H9 (cell line): ENCODE data around the gene TRUB2. TPM values are rescaled to one million over a fixed set of nuclear protein-coding genes. Genes with fewer than 3 reads are reported as not detected.

Experiments
- DNase-seq: peaks from one replicate; pipeline ENCODE4 v3.0.0-alpha.2; 2017
- H2AFZ ChIP-seq: one replicate; pipeline ENCODE4 v1.6.1; 2013; ENCODE audit warnings: mild to moderate bottlenecking, low read length, control low read depth, moderate library complexity
- H2AK5ac ChIP-seq: 2 replicates; pipeline ENCODE4 v1.6.1; 2013; ENCODE audit warnings: low read length, control low read depth, mixed read lengths; ENCODE audit not compliant: insufficient read length
- H2BK120ac ChIP-seq: one replicate; pipeline ENCODE4 v1.6.1; 2013; ENCODE audit warnings: low read depth, mild to moderate bottlenecking, low read length, control low read depth, inconsistent platforms; ENCODE audit not compliant: poor library complexity, severe bottlenecking
- H2BK12ac ChIP-seq: 2 replicates; pipeline ENCODE4 v1.6.1; 2013; ENCODE audit warnings: low read length, control low read depth, mixed read lengths, low read depth; ENCODE audit not compliant: insufficient read length
- H2BK15ac ChIP-seq: 2 replicates; pipeline ENCODE4 v1.6.1; 2013; ENCODE audit warnings: low read depth, low read length, control low read depth
- H2BK20ac ChIP-seq: one replicate; pipeline ENCODE4 v1.6.1; 2013; ENCODE audit warnings: low read depth, mild to moderate bottlenecking, low read length, control low read depth, inconsistent platforms; ENCODE audit not compliant: poor library complexity, severe bottlenecking
- H2BK5ac ChIP-seq: 2 replicates; pipeline ENCODE4 v1.6.1; 2013; ENCODE audit warnings: low read length, control low read depth, mixed read lengths; ENCODE audit not compliant: insufficient read length
- H3K14ac ChIP-seq: 2 replicates; pipeline ENCODE4 v1.6.1; 2013; ENCODE audit warnings: low read length, control low read depth; ENCODE audit not compliant: insufficient read depth
- H3K18ac ChIP-seq: 2 replicates; pipeline ENCODE4 v1.6.1; 2013; ENCODE audit warnings: low read depth, mild to moderate bottlenecking, mixed read lengths, low read length, control low read depth; ENCODE audit not compliant: insufficient read length
- H3K23ac ChIP-seq: 2 replicates; pipeline ENCODE4 v1.6.1; 2013; ENCODE audit warnings: low read length, control low read depth, mixed read lengths, low read depth; ENCODE audit not compliant: insufficient read length
- H3K23me2 ChIP-seq: 2 replicates; pipeline ENCODE4 v1.6.1; 2013; ENCODE audit warnings: low read depth, mild to moderate bottlenecking, mixed read lengths, low read length, control low read depth; ENCODE audit not compliant: insufficient read length, poor library complexity, severe bottlenecking
- H3K27ac ChIP-seq: 2 replicates; pipeline ENCODE4 v1.5.1; 2013; ENCODE audit warnings: low read length, control low read depth, mixed read lengths, low read depth; ENCODE audit not compliant: insufficient read length
- H3K27me3 ChIP-seq: 2 replicates; pipeline ENCODE4 v1.6.1; 2013; ENCODE audit warnings: low read length, control low read depth, inconsistent platforms; ENCODE audit not compliant: insufficient read depth
- H3K4ac ChIP-seq: 2 replicates; pipeline ENCODE4 v1.6.1; 2013; ENCODE audit warnings: low read depth, mild to moderate bottlenecking, control low read depth, inconsistent platforms, low read length, moderate library complexity
- H3K4me1 ChIP-seq: 2 replicates; pipeline ENCODE4 v1.6.1; 2013; ENCODE audit warnings: low read length, control low read depth, inconsistent platforms; ENCODE audit not compliant: insufficient read depth
- H3K4me2 ChIP-seq: 2 replicates; pipeline ENCODE4 v1.6.1; 2013; ENCODE audit warnings: low read length, control low read depth, mixed read lengths; ENCODE audit not compliant: insufficient read length, insufficient read depth
- H3K56ac ChIP-seq: 2 replicates; pipeline ENCODE4 v1.6.1; 2013; ENCODE audit warnings: low read depth, mild to moderate bottlenecking, mixed read lengths, low read length, control low read depth; ENCODE audit not compliant: insufficient read length
- H3K79me1 ChIP-seq: 2 replicates; pipeline ENCODE4 v1.6.1; 2013; ENCODE audit warnings: low read depth, mild to moderate bottlenecking, moderate library complexity, low read length, control low read depth, inconsistent platforms; ENCODE audit not compliant: insufficient read depth, poor library complexity, severe bottlenecking
- H3K79me2 ChIP-seq: 2 replicates; pipeline ENCODE4 v1.6.1; 2013; ENCODE audit warnings: low read length, control low read depth, inconsistent platforms; ENCODE audit not compliant: insufficient read depth
- H3K9ac ChIP-seq: 2 replicates; pipeline ENCODE4 v1.6.1; 2013; ENCODE audit warnings: low read length, control low read depth, mixed read lengths; ENCODE audit not compliant: insufficient read length; ENCODE audit errors: extremely low read depth
- H3K9me3 ChIP-seq: one replicate; pipeline ENCODE4 v1.6.1; 2013; ENCODE audit warnings: low read depth, low read length, inconsistent platforms; ENCODE audit not compliant: control insufficient read depth
- H3T11ph ChIP-seq: one replicate; pipeline ENCODE4 v1.6.1; 2013; ENCODE audit warnings: mild to moderate bottlenecking, low read length, control low read depth, inconsistent platforms
- H4K20me1 ChIP-seq: one replicate; pipeline ENCODE4 v1.6.1; 2013; ENCODE audit not compliant: control insufficient read depth, insufficient read length, insufficient read depth
- H4K5ac ChIP-seq: 2 replicates; pipeline ENCODE4 v1.6.1; 2013; ENCODE audit warnings: low read depth, mild to moderate bottlenecking, mixed read lengths, low read length, control low read depth; ENCODE audit not compliant: insufficient read length
- H4K8ac ChIP-seq: replicated peaks from 2 replicates; pipeline ENCODE4 v1.6.1; 2013; ENCODE audit warnings: low read length, control low read depth, mixed read lengths, low read depth; ENCODE audit not compliant: insufficient read length
- H4K91ac ChIP-seq: 2 replicates; pipeline ENCODE4 v1.6.1; 2013; ENCODE audit warnings: low read depth, mild to moderate bottlenecking, moderate library complexity, mixed read lengths, low read length, control low read depth; ENCODE audit not compliant: insufficient read length
- H3K27ac Mint-ChIP-seq, 3 experiments: 2 replicates in 2 of 3; 3 replicates in 1 of 3; pipeline ENCODE4 v1.8.0; 2020 to 2021; ENCODE audit warnings: mixed read lengths in 3 of 3, mild to moderate bottlenecking in 1 of 3, moderate library complexity in 1 of 3
- H3K27me3 Mint-ChIP-seq: 2 replicates; pipeline ENCODE4 v1.8.0; 2021; ENCODE audit warnings: low read depth, mild to moderate bottlenecking, moderate library complexity, mixed read lengths
- H3K36me3 Mint-ChIP-seq, 3 experiments: 2 replicates in 2 of 3; 3 replicates in 1 of 3; pipeline ENCODE4 v1.8.0; 2020 to 2021; ENCODE audit warnings: low read depth in 3 of 3, mixed read lengths in 3 of 3; ENCODE audit not compliant: insufficient read depth in 1 of 3
- H3K4me1 Mint-ChIP-seq, 2 experiments: 2 replicates each; pipeline ENCODE4 v1.8.0; 2020; ENCODE audit warnings: mixed read lengths in 2 of 2
- H3K4me3 Mint-ChIP-seq, 2 experiments: 2 replicates in 1 of 2; 3 replicates in 1 of 2; pipeline ENCODE4 v1.8.0; 2020 to 2021; ENCODE audit warnings: mild to moderate bottlenecking in 2 of 2, mixed read lengths in 2 of 2, moderate library complexity in 1 of 2
- H3K9me3 Mint-ChIP-seq, 2 experiments: 2 replicates in 1 of 2; 3 replicates in 1 of 2; pipeline ENCODE4 v1.8.0; 2020; ENCODE audit warnings: mild to moderate bottlenecking in 2 of 2, mixed read lengths in 2 of 2, moderate library complexity in 1 of 2
- whole genome bisulfite sequencing: extraction: QIAGEN DNeasy Blood & Tissue Kit; methylation state at CpG from one replicate; pipeline ENCODE4 v1.1.7; 2013; ENCODE audit warnings: missing lambda C conversion rate, low lambda C conversion rate, mixed read lengths; ENCODE audit not compliant: insufficient read length; ENCODE audit errors: extremely low coverage; 5-methylcytosine and 5-hydroxymethylcytosine counted together
- total RNA-seq: library from RNA; stranded (reverse); gene quantifications from 2 replicates; pipeline ENCODE4 v1.2.1, GENCODE V29; 2021
- TF ChIP-seq, protein P1 (sequence below): fragments of 200-600 bp; sonication (generic); conservative IDR thresholded peaks from 3 replicates; pipeline ENCODE4 v1.8.0; 2021; ENCODE audit warnings: antibody characterized with exemption, mild to moderate bottlenecking

Gene TRUB2
- total RNA-seq, 1 experiment from 2014 or later = 38.3 TPM

DNA sequence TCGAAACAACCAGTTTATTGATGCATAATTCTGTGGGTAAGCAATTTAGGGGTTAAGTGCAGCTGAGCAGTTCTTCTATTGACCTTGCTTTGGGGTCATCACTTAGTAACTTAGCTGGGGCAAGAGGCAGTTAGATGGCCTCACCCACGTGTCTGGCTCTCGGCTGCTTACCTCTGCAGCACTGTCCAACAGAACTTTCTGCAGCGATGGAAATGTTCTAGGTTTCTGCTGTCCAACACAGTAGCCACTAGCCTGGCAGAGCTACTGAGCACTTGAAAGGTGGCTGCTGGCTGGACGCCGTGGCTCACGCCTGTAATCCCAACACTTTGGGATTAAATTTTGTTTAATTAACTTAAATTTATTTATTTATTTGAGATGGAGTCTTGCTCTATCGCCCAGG, 35.8 kb upstream of the TRUB2 start:
- no peak overlapping the region for H2BK12ac ChIP-seq
- no peak overlapping the region for H3T11ph ChIP-seq
- H3K79me1 ChIP-seq = no peaks in the 10 kb centered on the region
- Mint-ChIP-seq H3K4me3 (no peak overlapping the region), H3K27me3 (peaks cover 30% of the 10 kb centered on the region), H3K4me1 (peaks cover 0 to 7% of the 10 kb centered on the region in 2 experiments; a peak in 2 of 4 replicates), H3K9me3 (no peaks in the 10 kb centered on the region; a peak in 1 of 5 replicates), H3K27ac (no peak overlapping the region), H3K36me3 (peaks cover 4 to 14% (median 6%) of the 10 kb centered on the region in 3 experiments; a peak in 6 of 7 replicates)
- H3K14ac ChIP-seq = no peak overlapping the region
- TF ChIP-seq, protein P1, sequence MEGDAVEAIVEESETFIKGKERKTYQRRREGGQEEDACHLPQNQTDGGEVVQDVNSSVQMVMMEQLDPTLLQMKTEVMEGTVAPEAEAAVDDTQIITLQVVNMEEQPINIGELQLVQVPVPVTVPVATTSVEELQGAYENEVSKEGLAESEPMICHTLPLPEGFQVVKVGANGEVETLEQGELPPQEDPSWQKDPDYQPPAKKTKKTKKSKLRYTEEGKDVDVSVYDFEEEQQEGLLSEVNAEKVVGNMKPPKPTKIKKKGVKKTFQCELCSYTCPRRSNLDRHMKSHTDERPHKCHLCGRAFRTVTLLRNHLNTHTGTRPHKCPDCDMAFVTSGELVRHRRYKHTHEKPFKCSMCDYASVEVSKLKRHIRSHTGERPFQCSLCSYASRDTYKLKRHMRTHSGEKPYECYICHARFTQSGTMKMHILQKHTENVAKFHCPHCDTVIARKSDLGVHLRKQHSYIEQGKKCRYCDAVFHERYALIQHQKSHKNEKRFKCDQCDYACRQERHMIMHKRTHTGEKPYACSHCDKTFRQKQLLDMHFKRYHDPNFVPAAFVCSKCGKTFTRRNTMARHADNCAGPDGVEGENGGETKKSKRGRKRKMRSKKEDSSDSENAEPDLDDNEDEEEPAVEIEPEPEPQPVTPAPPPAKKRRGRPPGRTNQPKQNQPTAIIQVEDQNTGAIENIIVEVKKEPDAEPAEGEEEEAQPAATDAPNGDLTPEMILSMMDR = no peak
- WGBS = no CpG with 5 or more reads among the region's 8 CpGs
- no peak overlapping the region for H4K5ac ChIP-seq
- H3K23me2 ChIP-seq = no peaks in the 10 kb centered on the region
- no peak overlapping the region for H2AFZ ChIP-seq
- no peak overlapping the region for H3K9ac ChIP-seq
- no peaks in the 10 kb centered on the region for H3K9me3 ChIP-seq
- no peak overlapping the region for H3K56ac ChIP-seq
- no peak overlapping the region for H2BK20ac ChIP-seq
- H2BK5ac ChIP-seq = no peak overlapping the region
- no peak overlapping the region for H4K91ac ChIP-seq
- no peak overlapping the region for H2AK5ac ChIP-seq
- no peak overlapping the region for H3K4ac ChIP-seq
- no peaks in the 10 kb centered on the region for H3K79me2 ChIP-seq
- peaks cover 6% of the 10 kb centered on the region; the same call in 1 of the 2 replicates for H3K27me3 ChIP-seq
- no peak overlapping the region for H2BK120ac ChIP-seq
- no peaks in the 10 kb centered on the region for H3K4me1 ChIP-seq
- H3K18ac ChIP-seq = no peak overlapping the region
- H3K27ac ChIP-seq = no peak overlapping the region
- H4K20me1 ChIP-seq = no peaks in the 10 kb centered on the region
- H2BK15ac ChIP-seq = no peak overlapping the region
- DNase-seq = no peak
- no peak overlapping the region for H4K8ac ChIP-seq
- H3K23ac ChIP-seq = no peak overlapping the region
- no peak overlapping the region for H3K4me2 ChIP-seq
